ENCODE measurements around the gene PIGL. TPM values are rescaled to one million over a fixed set of nuclear protein-coding genes. Genes with fewer than 3 reads are reported as not detected.

The PIGL gene
- total RNA-seq, 1 donor from 2014 or later, result 31.1 TPM

- Mint-ChIP-seq H3K9me3 (no peaks in the 10 kb centered on the region), H3K27ac (ENCODE audit: unreplicated experiment) (no peak overlapping the region), H3K36me3 (ENCODE audit: low read depth) (peaks cover 6% of the 10 kb centered on the region), H3K27me3 (ENCODE audit: low read depth) (no peaks in the 10 kb centered on the region), H3K4me1 (peaks cover 14% of the 10 kb centered on the region), H3K4me3 (no peak overlapping the region)
- DNase-seq (ENCODE audit: low read depth, low spot score), result no peak
- no peak for TF ChIP-seq CTCF (conservative IDR thresholded peaks at IDR 0.05)
Observed at GRCh38 chr17:16251043-16251442, 34.0 kb downstream of the PIGL start.

DNA sequence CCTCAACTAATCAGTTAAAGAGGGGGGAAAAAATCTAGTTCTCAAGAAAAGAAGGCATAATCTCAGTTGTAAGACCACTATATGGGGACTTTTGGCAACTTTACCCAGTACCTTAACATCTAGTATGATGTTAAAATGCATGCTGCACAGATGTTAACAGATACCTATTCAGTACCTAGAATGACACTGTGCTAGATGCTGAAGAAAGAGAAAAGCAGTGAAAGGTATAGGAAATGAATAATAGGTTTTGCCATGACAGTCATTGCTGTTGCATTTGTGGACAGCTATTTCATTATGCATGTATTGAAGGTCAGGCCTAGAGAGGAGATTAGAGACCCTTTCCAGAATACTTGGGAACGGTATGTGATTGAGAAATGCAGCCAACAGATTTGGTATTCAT lies 34.5 kb downstream of the PIGL start:
- H3K4me3 Mint-ChIP-seq, result no peak overlapping the region
- TF ChIP-seq CTCF (conservative IDR thresholded peaks at IDR 0.05), result no peak
- peaks cover 6% of the 10 kb centered on the region for H3K36me3 Mint-ChIP-seq (ENCODE audit: low read depth)
- H3K27me3 Mint-ChIP-seq (ENCODE audit: low read depth), result no peaks in the 10 kb centered on the region
- no peak overlapping the region for H3K27ac Mint-ChIP-seq (ENCODE audit: unreplicated experiment)
- no peak for DNase-seq (ENCODE audit: low read depth, low spot score)
- H3K4me1 Mint-ChIP-seq, result peaks cover 14% of the 10 kb centered on the region
- no peaks in the 10 kb centered on the region for H3K9me3 Mint-ChIP-seq

GRCh38 chr17:16254773-16255400 lies 37.9 kb downstream of the PIGL start:
- Mint-ChIP-seq H3K27me3 (ENCODE audit: low read depth) (no peaks in the 10 kb centered on the region), H3K4me1 (peaks cover 14% of the 10 kb centered on the region), H3K27ac (ENCODE audit: unreplicated experiment) (no peak overlapping the region), H3K9me3 (no peaks in the 10 kb centered on the region), H3K36me3 (ENCODE audit: low read depth) (no peaks in the 10 kb centered on the region), H3K4me3 (no peak overlapping the region)
- DNase-seq (ENCODE audit: low read depth, low spot score), result no peak
- no peak for TF ChIP-seq CTCF (conservative IDR thresholded peaks at IDR 0.05)

DNA sequence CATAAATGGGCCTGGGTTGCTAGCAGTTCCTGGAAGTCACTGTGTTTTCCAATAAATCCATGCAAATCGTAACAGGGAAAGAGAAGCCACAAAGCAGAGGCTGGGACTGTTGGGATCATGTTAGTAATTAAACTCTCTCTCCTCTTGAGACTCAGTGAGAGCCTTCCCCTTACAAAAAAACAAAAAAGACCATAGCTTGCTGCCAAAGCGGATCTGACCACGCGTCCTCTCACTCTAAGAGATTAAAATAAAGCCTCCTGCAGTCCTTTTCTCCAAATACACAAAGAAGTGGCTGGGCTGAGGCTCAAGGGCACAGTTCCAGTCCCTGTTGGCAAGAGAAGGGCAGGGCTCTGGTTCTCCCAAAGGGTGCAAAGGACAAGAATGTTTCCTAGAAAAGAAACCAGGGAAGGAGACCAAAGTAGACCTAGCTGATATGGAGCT lies 38.5 kb downstream of the PIGL start:
- Mint-ChIP-seq H3K9me3 (no peaks in the 10 kb centered on the region), H3K4me1 (peaks cover 14% of the 10 kb centered on the region), H3K4me3 (no peak overlapping the region), H3K27me3 (ENCODE audit: low read depth) (no peaks in the 10 kb centered on the region), H3K27ac (ENCODE audit: unreplicated experiment) (peak overlapping the region; percentile 68), H3K36me3 (ENCODE audit: low read depth) (no peaks in the 10 kb centered on the region)
- TF ChIP-seq CTCF (conservative IDR thresholded peaks at IDR 0.05), result no peak
- DNase-seq (ENCODE audit: low read depth, low spot score), result no peak

DNA sequence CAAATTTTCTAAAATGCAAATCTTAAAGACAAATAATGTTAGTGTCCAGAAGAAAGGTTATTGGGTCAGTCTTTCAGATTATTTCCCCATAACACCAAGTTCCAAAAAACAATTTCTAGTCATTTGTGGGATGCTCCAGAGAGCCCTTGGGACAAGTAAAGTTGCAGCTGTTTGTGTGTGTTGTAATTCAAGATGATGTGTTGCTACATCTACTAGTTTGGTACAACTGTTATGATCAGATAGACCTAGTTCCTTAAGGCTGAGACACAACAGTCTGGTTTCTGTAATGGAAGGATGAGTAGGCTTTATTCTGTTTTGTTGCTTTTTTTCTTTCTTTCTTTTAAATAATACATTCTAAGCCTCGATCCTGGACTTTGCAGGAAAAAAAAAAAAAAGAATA lies 41.9 kb downstream of the PIGL start:
- Mint-ChIP-seq H3K27me3 (ENCODE audit: low read depth) (no peaks in the 10 kb centered on the region), H3K9me3 (no peaks in the 10 kb centered on the region), H3K27ac (ENCODE audit: unreplicated experiment) (no peak overlapping the region), H3K36me3 (ENCODE audit: low read depth) (no peaks in the 10 kb centered on the region), H3K4me3 (no peak overlapping the region), H3K4me1 (peaks cover 14% of the 10 kb centered on the region)
- no peak for TF ChIP-seq CTCF (conservative IDR thresholded peaks at IDR 0.05)
- DNase-seq (ENCODE audit: low read depth, low spot score), result no peak

All from neural crest cell (in vitro differentiated cells).